A549 (cell line): Measurements from ENCODE around the gene PPP1R18. TPM values are rescaled to one million over a fixed set of nuclear protein-coding genes. Genes with fewer than 3 reads are reported as not detected.
"Not testable (repeated sequence)": the region's sequence is repeated elsewhere in the genome, so short reads cannot be mapped to it uniquely, and the experiment has no call there.

Source experiments
- ATAC-seq, 2 experiments: fragments of 200-7000 bp in 1 of 2; fragments of >200 bp in 1 of 2; cut with Nextera tagmentation in 1 of 2; cut with Tn5 transposase in 1 of 2; 3 replicates each; pipeline versions ENCODE4 v1.8.0 to v1.9.1; 2018 to 2020; ENCODE audit warnings: mild to moderate bottlenecking in 1 of 2, moderate library complexity in 1 of 2
- CTCF ChIA-PET: fragments of 300-600 bp; sonication (Branson Sonifier 250); formaldehyde crosslinking; extraction: SDS; loops from one replicate; lab custom pipeline; 2021; ENCODE audit warnings: antibody characterized with exemption, inconsistent platforms; lab: Yijun Ruan, JAX
- POLR2A ChIA-PET: fragments of 350-600 bp; formaldehyde crosslinking; extraction: SDS; loops from one replicate; lab custom pipeline; 2021; ENCODE audit warnings: antibody characterized with exemption, inconsistent platforms; lab: Yijun Ruan, JAX
- DNase-seq, 2 experiments: peaks; one replicate each; pipeline versions ENCODE4 v3.0.0 to v3.0.0-alpha.2; 2011 to 2016; ENCODE audit warnings: low read depth in 1 of 2, low spot score in 1 of 2
- FAIRE-seq: peaks from 2 replicates; lab custom pipeline; 2011; peaks lifted over from hg19 to GRCh38; lab: Jason Lieb, UNC
- H3K27ac ChIP-seq, 2 experiments: fragments of >200 bp; sonication (Bioruptor Twin); formaldehyde crosslinking; 3 replicates each; pipeline ENCODE4 v1.5.1; 2016 to 2017
- H3K4me1 ChIP-seq: fragments of >200 bp; sonication (Bioruptor Twin); formaldehyde crosslinking; 3 replicates; pipeline ENCODE4 v1.6.1; 2016
- H3K4me2 ChIP-seq: fragments of >200 bp; sonication (Bioruptor Twin); formaldehyde crosslinking; 3 replicates; pipeline ENCODE4 v1.6.1; 2016
- H3K4me3 ChIP-seq: fragments of >200 bp; sonication (Bioruptor Twin); formaldehyde crosslinking; 3 replicates; pipeline ENCODE4 v1.5.1; 2016
- H3K9me3 ChIP-seq: fragments of >200 bp; sonication (Bioruptor Twin); formaldehyde crosslinking; 3 replicates; pipeline ENCODE4 v1.6.1; 2016
- EP300 ChIP-seq, 2 experiments: fragments of >200 bp; sonication (Bioruptor Twin); formaldehyde crosslinking; IDR thresholded peaks; 2 replicates in 1 of 2; 3 replicates in 1 of 2; pipeline ENCODE4 v1.6.1; 2016 to 2017
- FOSB ChIP-seq: fragments of 250-450 bp; sonication (Bioruptor Pico); IDR thresholded peaks from 2 replicates; pipeline ENCODE4 v1.5.0; 2020; ENCODE audit warnings: mild to moderate bottlenecking, moderate library complexity
- FOXS1 ChIP-seq: fragments of 250-450 bp; sonication (Bioruptor Pico); IDR thresholded peaks from 2 replicates; pipeline ENCODE4 v1.5.0; 2020; ENCODE audit warnings: mild to moderate bottlenecking, moderate library complexity
- HDAC2 ChIP-seq: fragments of 200-600 bp; sonication (generic); IDR thresholded peaks from 2 replicates; pipeline ENCODE4 v1.6.1; 2016
- HOXA7 ChIP-seq: fragments of 250-450 bp; sonication (Bioruptor Pico); IDR thresholded peaks from 2 replicates; pipeline ENCODE4 v1.5.0; 2020; ENCODE audit warnings: mild to moderate bottlenecking, moderate library complexity
- JUN ChIP-seq, 2 experiments: fragments of >200 bp; sonication (Bioruptor Twin); formaldehyde crosslinking; IDR thresholded peaks; 2 replicates in 1 of 2; 3 replicates in 1 of 2; pipeline ENCODE4 v1.6.1; 2016 to 2017
- NPAS2 ChIP-seq: fragments of 250-450 bp; sonication (Bioruptor Pico); IDR thresholded peaks from 2 replicates; pipeline ENCODE4 v1.8.0; 2022; ENCODE audit warnings: mild to moderate bottlenecking, moderate library complexity, borderline replicate concordance
- PHF8 ChIP-seq: fragments of 200-600 bp; sonication (generic); IDR thresholded peaks from 2 replicates; pipeline ENCODE4 v1.6.1; 2016; ENCODE audit warnings: low read depth, mild to moderate bottlenecking, antibody characterized with exemption, moderate library complexity, borderline replicate concordance
- RARB ChIP-seq: fragments of 250-450 bp; sonication (Bioruptor Pico); IDR thresholded peaks from 2 replicates; pipeline ENCODE4 v1.8.0; 2021; ENCODE audit warnings: mild to moderate bottlenecking, moderate library complexity
- RFX5 ChIP-seq: fragments of 450-650 bp; IDR thresholded peaks from 2 replicates; pipeline ENCODE4 v1.7.1; 2014; ENCODE audit warnings: antibody characterized with exemption, mild to moderate bottlenecking, moderate library complexity
- RNF2 ChIP-seq: fragments of 200-600 bp; sonication (generic); IDR thresholded peaks from 2 replicates; pipeline ENCODE4 v1.6.1; 2016; ENCODE audit warnings: low read depth, mild to moderate bottlenecking, antibody characterized with exemption, moderate library complexity, borderline replicate concordance
- WGBS: methylation state at CpG from one replicate; pipeline ENCODE4 v1.1.6; 2017; ENCODE audit errors: missing lambda C conversion rate; 5-methylcytosine and 5-hydroxymethylcytosine counted together
- polyA plus RNA-seq, 4 experiments: library from polyadenylated mRNA; depleted of rRNA in 3 of 4; stranded (reverse); fragments of >200 nt; fragmentation: RNase III in 1 of 4; extraction: RNeasy Plus Mini Kit Qiagen cat#74134 plus additional on column Dnase treatment in 1 of 4; gene quantifications; 2 replicates in 3 of 4; 3 replicates in 1 of 4; pipeline ENCODE4 v1.2.3, GENCODE V29; 2011 to 2017
- TF ChIP-seq, protein P1 (sequence below): fragments of >200 bp; sonication (Bioruptor Twin); formaldehyde crosslinking; IDR thresholded peaks from 3 replicates; pipeline ENCODE4 v1.5.1; 2016
- TF ChIP-seq, protein P2 (sequence below): fragments of >200 bp; sonication (Bioruptor Twin); formaldehyde crosslinking; IDR thresholded peaks from 2 replicates; pipeline ENCODE4 v1.6.1; 2016
- TF ChIP-seq, protein P3 (sequence below): fragments of 250-450 bp; sonication (Bioruptor Pico); IDR thresholded peaks from 2 replicates; pipeline ENCODE4 v1.5.0; 2021; ENCODE audit warnings: mild to moderate bottlenecking, moderate library complexity, borderline replicate concordance
- TF ChIP-seq, protein P4 (sequence below): fragments of 200-600 bp; sonication (generic); IDR thresholded peaks from 2 replicates; pipeline ENCODE4 v1.6.1; 2016; ENCODE audit warnings: antibody characterized with exemption, mild to moderate bottlenecking, moderate library complexity
- TF ChIP-seq, protein P5 (sequence below): fragments of 150-350 bp; IDR thresholded peaks from 2 replicates; pipeline ENCODE4 v1.6.1; 2014; ENCODE audit warnings: low read depth, mild to moderate bottlenecking, low read length

The PPP1R18 gene
- polyA plus RNA-seq, 2 of the 4 experiments (the other 2 are of a cell fraction), result 17.1 to 20.6 TPM

DNA sequence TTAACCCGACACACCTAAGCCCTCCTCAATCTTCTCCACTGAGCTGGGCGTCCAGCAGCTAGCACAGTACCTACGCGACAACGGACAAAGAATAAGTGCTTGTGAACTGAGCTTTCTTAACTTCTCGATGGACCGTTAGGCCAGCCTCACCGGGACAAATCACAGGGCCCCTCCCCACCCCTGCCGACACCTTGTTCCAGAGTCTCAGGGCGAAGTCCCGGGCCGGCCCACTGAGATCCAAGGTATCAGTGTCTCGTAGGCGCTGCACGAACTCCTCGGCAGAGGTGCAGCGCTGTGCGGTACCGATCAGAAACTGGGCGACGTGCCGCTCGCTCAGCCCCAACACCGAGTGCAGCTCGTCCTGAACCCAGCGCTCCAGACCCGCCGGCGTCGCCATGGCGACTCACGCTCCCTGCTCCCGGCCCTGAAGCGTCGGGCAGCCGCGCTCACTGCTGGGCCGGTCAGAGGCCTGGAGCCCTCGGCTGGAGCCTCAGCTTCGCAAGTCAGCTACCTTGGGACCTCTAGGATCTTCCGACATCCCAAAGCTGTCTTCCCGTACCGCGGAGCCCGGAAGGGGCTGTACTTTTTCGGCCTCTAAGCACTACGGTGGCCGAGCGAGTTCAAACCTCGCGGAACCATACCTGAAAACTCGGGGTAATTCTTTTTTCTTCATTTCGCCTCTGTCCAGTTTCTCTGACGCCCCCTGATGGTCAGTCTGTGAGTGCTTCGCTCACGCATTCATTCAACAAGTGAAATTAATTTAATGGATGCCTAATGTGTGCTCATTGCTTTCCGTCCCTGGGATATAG is 13.8 kb downstream of the PPP1R18 start, which contains the start of gene DHX16 (continued):
- TF ChIP-seq, protein P1, sequence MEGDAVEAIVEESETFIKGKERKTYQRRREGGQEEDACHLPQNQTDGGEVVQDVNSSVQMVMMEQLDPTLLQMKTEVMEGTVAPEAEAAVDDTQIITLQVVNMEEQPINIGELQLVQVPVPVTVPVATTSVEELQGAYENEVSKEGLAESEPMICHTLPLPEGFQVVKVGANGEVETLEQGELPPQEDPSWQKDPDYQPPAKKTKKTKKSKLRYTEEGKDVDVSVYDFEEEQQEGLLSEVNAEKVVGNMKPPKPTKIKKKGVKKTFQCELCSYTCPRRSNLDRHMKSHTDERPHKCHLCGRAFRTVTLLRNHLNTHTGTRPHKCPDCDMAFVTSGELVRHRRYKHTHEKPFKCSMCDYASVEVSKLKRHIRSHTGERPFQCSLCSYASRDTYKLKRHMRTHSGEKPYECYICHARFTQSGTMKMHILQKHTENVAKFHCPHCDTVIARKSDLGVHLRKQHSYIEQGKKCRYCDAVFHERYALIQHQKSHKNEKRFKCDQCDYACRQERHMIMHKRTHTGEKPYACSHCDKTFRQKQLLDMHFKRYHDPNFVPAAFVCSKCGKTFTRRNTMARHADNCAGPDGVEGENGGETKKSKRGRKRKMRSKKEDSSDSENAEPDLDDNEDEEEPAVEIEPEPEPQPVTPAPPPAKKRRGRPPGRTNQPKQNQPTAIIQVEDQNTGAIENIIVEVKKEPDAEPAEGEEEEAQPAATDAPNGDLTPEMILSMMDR, result peak; percentile 74
- TF ChIP-seq RNF2 (no peak), NPAS2 (CRISPR knock-in tag) (no peak), HDAC2 (no peak), PHF8 (0 out of 2 replicates have a peak, but pooled peaks have one; percentile 37), HOXA7 (no peak), JUN (IDR thresholded peaks at IDR 0.05) (peak in 1 of 2 experiments; percentile 78; a peak in 2 of 5 replicates)
- TF ChIP-seq, protein P2, sequence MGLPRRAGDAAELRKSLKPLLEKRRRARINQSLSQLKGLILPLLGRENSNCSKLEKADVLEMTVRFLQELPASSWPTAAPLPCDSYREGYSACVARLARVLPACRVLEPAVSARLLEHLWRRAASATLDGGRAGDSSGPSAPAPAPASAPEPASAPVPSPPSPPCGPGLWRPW, result no peak
- TF ChIP-seq, protein P3, sequence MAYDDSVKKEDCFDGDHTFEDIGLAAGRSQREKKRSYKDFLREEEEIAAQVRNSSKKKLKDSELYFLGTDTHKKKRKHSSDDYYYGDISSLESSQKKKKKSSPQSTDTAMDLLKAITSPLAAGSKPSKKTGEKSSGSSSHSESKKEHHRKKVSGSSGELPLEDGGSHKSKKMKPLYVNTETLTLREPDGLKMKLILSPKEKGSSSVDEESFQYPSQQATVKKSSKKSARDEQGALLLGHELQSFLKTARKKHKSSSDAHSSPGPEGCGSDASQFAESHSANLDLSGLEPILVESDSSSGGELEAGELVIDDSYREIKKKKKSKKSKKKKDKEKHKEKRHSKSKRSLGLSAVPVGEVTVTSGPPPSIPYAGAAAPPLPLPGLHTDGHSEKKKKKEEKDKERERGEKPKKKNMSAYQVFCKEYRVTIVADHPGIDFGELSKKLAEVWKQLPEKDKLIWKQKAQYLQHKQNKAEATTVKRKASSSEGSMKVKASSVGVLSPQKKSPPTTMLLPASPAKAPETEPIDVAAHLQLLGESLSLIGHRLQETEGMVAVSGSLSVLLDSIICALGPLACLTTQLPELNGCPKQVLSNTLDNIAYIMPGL (CRISPR knock-in tag), result no peak

DNA sequence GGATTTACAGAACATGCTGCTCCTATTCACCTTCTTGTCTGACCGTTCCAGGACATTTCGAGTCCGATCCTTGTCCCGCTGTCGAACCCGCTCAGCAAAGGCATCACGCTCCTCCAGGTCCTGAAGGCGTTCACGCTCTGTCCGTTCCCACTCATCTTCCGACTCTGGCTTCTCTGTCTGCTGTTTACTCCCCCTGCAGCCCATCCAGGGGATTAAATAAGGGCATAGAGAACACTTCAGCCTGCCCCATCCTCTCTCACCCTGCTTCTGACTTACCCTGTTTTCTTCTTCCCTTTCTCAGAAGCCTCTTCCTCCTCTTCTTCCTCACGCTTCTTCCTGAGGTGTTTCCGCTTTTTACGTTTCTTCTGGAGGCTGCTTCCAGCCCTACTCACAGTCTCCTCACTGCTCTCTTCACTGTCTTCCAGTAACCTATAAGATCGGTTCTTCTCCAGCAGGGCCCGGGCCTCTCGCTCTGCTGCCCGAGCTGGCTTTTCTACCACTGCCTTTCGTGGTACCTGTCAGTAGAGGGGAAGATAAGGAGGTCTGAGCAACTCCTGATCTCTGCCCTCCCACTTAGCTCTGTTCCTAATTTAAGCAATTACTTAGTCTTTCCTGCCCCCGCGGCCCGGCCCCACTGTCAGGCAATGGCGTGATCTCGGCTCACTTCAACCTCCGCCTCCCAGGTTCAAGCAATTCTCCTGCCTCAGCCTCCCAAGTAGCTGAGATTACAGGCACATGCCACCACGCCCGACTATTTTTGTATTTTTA is 15.5 kb downstream of the PPP1R18 start:
- POLR2A ChIA-PET, result no interaction called here

DNA sequence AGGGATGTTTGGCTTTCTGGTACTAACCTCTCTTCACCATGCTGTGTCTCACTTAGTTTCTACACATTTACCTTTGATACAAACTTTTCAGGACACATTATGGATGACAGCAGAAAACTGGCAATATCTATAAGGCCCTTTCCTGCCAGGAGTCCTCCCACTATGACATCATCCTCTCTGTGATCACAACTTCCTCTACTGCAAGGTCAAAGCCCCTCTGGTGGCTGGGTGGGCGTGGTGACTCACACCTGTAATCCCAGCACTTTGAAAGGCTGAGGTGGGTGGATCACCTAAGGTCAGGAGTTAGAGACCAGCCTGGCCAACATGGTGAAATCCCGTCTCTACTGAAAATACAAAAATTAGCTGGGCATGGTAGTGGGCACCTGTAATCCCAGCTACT is 20.1 kb downstream of the PPP1R18 start:
- 75% methylated on average over 2 of the region's 2 CpGs for WGBS
- POLR2A ChIA-PET, H3K4me3 ChIP-seq, DNase-seq, H3K9me3 ChIP-seq, H3K4me2 ChIP-seq, FAIRE-seq, H3K27ac ChIP-seq, ATAC-seq, H3K4me1 ChIP-seq: not testable (repeated sequence)
- CTCF ChIA-PET, result interaction anchor here (1.3 to 1.9 kb wide), 2 partner anchors 13 to 56 kb away, joined by 5 to 12 read pairs; no protein-coding TSS in a partner anchor

More for the DNA sequence above, 15.5 kb downstream of the PPP1R18 start:
- Histone ChIP-seq H3K4me1 (peaks cover 7% of the 10 kb centered on the region; the same call in 1 of the 3 replicates), H3K4me3 (no peak overlapping the region), H3K27ac (no peak overlapping the region), H3K4me2 (peak overlapping the region; percentile 85), H3K9me3 (no peaks in the 10 kb centered on the region)
- TF ChIP-seq, protein P2, result no peak
- TF ChIP-seq, protein P1, result no peak
- no peak for TF ChIP-seq FOXS1
- TF ChIP-seq, protein P4, sequence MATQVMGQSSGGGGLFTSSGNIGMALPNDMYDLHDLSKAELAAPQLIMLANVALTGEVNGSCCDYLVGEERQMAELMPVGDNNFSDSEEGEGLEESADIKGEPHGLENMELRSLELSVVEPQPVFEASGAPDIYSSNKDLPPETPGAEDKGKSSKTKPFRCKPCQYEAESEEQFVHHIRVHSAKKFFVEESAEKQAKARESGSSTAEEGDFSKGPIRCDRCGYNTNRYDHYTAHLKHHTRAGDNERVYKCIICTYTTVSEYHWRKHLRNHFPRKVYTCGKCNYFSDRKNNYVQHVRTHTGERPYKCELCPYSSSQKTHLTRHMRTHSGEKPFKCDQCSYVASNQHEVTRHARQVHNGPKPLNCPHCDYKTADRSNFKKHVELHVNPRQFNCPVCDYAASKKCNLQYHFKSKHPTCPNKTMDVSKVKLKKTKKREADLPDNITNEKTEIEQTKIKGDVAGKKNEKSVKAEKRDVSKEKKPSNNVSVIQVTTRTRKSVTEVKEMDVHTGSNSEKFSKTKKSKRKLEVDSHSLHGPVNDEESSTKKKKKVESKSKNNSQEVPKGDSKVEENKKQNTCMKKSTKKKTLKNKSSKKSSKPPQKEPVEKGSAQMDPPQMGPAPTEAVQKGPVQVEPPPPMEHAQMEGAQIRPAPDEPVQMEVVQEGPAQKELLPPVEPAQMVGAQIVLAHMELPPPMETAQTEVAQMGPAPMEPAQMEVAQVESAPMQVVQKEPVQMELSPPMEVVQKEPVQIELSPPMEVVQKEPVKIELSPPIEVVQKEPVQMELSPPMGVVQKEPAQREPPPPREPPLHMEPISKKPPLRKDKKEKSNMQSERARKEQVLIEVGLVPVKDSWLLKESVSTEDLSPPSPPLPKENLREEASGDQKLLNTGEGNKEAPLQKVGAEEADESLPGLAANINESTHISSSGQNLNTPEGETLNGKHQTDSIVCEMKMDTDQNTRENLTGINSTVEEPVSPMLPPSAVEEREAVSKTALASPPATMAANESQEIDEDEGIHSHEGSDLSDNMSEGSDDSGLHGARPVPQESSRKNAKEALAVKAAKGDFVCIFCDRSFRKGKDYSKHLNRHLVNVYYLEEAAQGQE, result no peak
- TF ChIP-seq RARB (CRISPR knock-in tag), result no peak
- TF ChIP-seq FOSB (CRISPR knock-in tag), result no peak
- TF ChIP-seq, protein P5, sequence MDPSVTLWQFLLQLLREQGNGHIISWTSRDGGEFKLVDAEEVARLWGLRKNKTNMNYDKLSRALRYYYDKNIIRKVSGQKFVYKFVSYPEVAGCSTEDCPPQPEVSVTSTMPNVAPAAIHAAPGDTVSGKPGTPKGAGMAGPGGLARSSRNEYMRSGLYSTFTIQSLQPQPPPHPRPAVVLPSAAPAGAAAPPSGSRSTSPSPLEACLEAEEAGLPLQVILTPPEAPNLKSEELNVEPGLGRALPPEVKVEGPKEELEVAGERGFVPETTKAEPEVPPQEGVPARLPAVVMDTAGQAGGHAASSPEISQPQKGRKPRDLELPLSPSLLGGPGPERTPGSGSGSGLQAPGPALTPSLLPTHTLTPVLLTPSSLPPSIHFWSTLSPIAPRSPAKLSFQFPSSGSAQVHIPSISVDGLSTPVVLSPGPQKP, result no peak
- TF ChIP-seq RFX5, result no peak
- TF ChIP-seq EP300 (IDR thresholded peaks at IDR 0.05), result no peak
- TF ChIP-seq PHF8, result no peak
- no peak for FAIRE-seq
- peak; percentile 57 to 59; a peak in 4 of 6 replicates for ATAC-seq
- 87% methylated on average over 27 of the region's 27 CpGs for WGBS
- no peak for DNase-seq
- CTCF ChIA-PET, result interaction anchor here (0.7 to 17.1 kb wide), 5 partner anchors 10 to 189 kb away, joined by 3 to 539 read pairs (median 9); partner anchors contain the start of genes MDC1 and TUBB
